ENCODE data around the gene WIPF2.

The WIPF2 gene

DNA sequence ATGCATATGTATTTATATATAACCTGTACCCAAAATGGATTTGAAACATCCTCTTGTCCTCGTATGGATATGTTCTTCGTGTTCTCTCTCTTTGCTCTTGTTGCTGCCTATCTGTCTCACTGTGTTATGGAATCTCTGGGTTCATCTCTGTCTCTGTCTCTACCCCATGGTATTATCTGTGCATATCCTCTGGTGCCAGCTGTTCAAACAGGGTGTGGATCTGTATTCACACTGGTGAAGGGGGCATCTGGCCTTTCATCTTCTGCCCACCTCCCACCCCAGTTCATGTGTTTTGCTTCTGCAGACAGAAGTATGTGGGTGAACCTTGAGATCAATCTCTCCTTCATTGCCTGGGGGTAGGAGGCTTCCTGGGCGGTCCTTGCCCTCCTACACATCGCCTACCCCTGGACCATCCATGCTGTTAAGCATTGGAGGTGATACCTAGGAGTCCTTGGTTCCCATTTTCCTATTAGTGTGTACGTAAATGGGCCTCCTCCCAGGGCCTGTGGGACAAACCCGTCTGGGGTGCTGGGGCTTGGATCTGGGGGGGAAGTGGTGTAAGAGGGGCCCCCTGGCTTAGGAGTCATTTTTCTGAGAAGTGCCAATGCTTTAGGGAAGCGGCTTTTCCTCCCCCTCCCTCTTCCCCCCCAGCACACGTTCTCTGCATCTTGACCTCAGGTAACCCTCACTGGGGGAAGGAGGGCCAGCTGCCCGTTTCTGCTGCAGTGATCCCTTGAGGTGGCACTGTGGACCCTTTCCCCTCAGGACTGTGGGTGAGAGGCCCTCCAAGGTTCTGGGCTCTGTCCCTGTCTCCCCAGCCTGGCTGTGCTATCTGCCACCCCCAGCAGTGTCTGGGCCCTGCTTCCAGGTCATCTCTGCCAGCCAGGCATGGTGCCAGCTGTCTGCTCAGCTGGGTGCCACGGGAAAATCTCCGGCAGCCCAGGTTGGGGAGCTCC lies 111.0 kb downstream of the WIPF2 start:
- peak; percentile 21 for DNase-seq

DNA sequence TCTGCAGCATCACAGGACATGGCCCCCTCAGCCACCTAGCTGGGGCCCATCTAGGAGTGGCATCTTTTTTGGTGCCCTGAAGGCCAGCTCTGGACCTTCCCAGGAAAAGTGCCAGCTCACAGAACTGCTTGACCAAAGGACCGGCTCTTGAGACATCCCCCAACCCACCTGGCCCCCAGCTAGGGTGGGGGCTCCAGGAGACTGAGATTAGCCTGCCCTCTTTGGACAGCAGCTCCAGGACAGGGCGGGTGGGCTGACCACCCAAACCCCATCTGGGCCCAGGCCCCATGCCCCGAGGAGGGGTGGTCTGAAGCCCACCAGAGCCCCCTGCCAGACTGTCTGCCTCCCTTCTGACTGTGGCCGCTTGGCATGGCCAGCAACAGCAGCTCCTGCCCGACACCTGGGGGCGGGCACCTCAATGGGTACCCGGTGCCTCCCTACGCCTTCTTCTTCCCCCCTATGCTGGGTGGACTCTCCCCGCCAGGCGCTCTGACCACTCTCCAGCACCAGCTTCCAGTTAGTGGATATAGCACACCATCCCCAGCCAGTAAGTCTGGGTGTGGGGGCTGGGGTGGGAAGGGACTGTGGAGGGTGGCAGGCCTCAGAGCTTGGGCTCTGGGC lies 111.9 kb downstream of the WIPF2 start:
- DNase-seq = no peak

- DNase-seq = peak; percentile 22
These were observed 112.9 kb downstream of the WIPF2 start for GRCh38 chr17:40331743-40332641.
